ENCODE data around the gene SLC25A45.

SLC25A45 gene

DNA sequence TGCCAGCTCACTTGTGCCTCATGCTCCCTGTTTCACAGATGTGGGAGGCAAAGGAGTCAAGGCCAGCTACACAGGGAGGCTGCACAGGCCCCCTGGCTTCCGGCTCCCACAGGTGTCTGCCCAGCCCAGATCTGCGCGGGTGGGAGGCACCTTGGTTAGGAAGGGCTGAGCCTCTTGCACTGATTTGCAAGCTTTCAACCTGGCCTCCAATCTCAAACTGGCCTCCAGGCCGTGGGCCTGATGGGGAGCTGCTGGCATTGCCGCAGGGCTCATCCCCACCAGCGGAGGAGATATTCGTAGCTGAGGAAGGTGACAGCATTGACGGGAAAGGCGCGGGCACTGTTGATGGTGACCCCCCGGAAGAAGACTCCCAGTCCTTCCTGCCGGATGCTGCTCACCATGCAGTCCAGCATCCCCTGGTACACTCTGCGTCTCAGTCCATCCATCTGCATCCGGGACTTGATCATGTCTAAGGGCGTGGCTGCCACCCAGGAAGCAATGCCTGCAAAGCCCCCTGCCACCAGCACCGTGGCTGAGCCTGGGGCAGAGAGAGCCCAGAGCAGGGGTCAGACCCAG, 6.2 kb downstream of the SLC25A45 start:
- no peak for ATAC-seq
- no peak overlapping the region for H3K4me3 Mint-ChIP-seq
- no peaks in the 10 kb centered on the region for H3K9me3 Mint-ChIP-seq
- peaks cover 33% of the 10 kb centered on the region for H3K4me1 Mint-ChIP-seq
- H3K27me3 Mint-ChIP-seq: no peaks in the 10 kb centered on the region
- peak overlapping the region; percentile 96 for H3K27ac Mint-ChIP-seq
- no peaks in the 10 kb centered on the region for H3K36me3 Mint-ChIP-seq

DNA sequence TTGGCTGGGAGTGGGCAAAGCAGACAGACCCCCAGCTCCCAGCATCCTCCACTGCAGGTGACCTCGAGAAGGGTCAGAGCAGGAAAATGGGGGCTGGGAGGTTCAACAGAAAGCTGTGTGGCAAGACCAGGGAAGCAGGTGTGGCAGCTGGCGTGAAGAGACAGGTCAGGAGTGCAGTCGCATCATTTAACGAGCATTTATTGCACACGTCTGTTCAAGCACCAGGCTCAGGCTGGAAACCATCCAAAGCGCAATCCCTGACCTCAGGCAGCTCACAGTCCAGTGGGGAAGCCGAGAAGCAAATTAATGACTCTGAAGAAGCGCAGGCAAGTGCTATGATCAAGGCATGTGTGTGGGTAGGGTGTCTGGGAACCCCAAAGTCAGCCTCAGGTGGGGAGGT, 7.4 kb downstream of the SLC25A45 start:
- peak overlapping the region; percentile 13 for H3K27ac Mint-ChIP-seq
- H3K4me1 Mint-ChIP-seq: peaks cover 26% of the 10 kb centered on the region
- H3K4me3 Mint-ChIP-seq: no peak overlapping the region
- H3K36me3 Mint-ChIP-seq: no peaks in the 10 kb centered on the region
- no peaks in the 10 kb centered on the region for H3K27me3 Mint-ChIP-seq
- no peaks in the 10 kb centered on the region for H3K9me3 Mint-ChIP-seq
- no peak for ATAC-seq

DNA sequence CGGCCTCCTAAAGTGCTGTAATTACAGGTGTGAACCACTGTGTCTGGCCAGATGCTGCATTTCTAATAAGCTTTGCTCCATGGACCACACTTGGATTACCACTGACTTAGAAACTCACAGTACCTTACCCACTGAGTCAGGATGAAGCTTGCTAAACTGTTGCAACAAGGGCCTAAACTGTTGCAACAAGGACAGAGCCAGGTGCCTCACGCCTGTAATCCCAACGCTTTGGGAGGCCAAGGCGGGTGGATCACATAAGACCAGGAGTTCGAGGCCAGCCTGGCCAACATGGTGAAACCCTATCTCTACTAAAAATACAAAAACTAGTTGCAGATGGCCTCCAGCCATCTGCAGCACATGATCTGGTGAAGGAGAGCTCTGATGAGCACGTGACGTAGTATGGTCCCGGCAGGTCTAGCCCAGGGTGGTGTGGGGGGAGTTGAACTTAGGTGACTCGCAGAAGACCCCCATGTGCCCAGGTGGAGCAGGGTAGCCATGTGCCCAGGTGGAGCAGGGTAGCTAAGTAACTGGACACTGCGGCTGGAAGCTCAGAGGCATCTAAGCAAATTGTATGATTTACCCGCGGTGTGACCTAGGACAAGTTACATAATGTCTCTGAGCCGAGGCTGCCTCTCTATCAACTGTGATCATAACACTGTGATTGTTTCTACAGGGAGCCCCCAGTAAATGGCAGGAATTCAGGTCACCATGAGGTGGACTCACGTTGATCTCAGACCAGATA, 8.4 kb downstream of the SLC25A45 start:
- Mint-ChIP-seq H3K27me3 (no peaks in the 10 kb centered on the region), H3K4me1 (peaks cover 23% of the 10 kb centered on the region), H3K4me3 (no peak overlapping the region), H3K36me3 (no peaks in the 10 kb centered on the region), H3K27ac (peak overlapping the region; percentile 46), H3K9me3 (no peaks in the 10 kb centered on the region)
- no peak for ATAC-seq

DNA sequence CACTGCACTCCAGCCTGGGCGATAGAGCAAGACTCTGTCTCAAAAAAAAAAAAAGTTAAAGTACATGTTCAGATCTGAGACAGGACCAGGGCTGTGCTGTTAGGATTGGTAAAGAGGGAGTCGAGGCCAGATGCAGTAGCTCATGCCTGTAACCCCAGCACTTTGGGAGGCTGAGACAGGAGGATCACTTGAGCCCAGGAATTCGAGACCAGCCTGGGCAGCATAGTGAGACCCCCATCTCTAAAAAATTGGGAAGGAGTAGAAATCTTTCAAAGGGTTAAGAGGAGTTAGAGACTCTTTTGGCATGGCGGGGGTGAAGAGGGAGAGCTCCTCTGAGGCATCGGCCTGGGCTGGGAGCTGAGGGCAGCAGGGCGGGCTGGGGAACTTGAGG, 11.8 kb downstream of the SLC25A45 start:
- H3K27me3 Mint-ChIP-seq: no peaks in the 10 kb centered on the region
- no peak for ATAC-seq
- peak overlapping the region; percentile 31 for H3K4me3 Mint-ChIP-seq
- peak overlapping the region; percentile 55 for H3K27ac Mint-ChIP-seq
- no peaks in the 10 kb centered on the region for H3K9me3 Mint-ChIP-seq
- H3K36me3 Mint-ChIP-seq: no peaks in the 10 kb centered on the region
- peaks cover 6% of the 10 kb centered on the region for H3K4me1 Mint-ChIP-seq

DNA sequence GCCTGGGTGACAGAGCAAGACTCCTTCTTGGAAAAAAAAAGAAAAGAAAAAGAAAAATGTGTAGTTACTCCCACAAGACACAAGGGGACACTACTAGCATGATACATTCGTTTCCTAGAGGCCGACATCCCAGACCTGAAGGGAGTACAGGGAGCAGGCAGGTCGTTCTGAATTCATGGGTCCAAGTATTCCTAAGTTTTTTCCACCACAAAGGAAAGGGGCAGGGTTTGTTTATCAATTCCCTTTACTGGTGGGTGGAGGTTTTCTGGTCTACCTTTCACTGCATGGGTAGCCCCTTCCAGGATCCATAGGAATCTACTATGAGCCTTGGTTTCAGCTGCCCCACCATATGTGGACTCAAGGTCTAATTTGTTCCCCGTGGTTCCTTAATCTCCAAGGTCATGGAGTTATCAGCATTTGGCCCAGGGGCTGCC, 16.1 kb downstream of the SLC25A45 start:
- H3K4me3 Mint-ChIP-seq: no peak overlapping the region
- H3K27me3 Mint-ChIP-seq: no peaks in the 10 kb centered on the region
- no peaks in the 10 kb centered on the region for H3K9me3 Mint-ChIP-seq
- peak; percentile 54 for ATAC-seq
- no peaks in the 10 kb centered on the region for H3K36me3 Mint-ChIP-seq
- peaks cover 19% of the 10 kb centered on the region for H3K4me1 Mint-ChIP-seq
- no peak overlapping the region for H3K27ac Mint-ChIP-seq

DNA sequence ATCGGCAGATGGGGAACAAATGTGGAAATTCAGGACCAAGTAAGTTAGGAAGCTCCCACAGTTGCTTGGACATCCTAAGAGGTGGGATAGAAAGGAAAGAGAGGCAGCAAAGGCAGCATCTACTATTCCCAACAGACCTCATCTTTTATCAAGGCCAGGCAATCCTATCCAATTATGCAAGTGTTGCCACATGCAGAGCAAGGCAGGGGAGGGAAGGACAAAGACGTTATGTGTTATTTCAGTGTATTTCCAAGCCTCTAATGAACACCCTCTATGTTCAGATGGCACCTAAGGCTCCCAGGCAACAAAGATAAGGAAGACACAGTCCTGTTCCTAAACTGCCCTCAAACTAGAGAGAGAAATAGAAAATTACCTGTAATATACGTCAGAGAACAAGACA, 18.7 kb downstream of the SLC25A45 start:
- Mint-ChIP-seq H3K9me3 (no peaks in the 10 kb centered on the region), H3K27ac (peak overlapping the region; percentile 85), H3K4me1 (peaks cover 13% of the 10 kb centered on the region), H3K4me3 (no peak overlapping the region), H3K36me3 (no peaks in the 10 kb centered on the region), H3K27me3 (no peaks in the 10 kb centered on the region)
- no peak for ATAC-seq

DNA sequence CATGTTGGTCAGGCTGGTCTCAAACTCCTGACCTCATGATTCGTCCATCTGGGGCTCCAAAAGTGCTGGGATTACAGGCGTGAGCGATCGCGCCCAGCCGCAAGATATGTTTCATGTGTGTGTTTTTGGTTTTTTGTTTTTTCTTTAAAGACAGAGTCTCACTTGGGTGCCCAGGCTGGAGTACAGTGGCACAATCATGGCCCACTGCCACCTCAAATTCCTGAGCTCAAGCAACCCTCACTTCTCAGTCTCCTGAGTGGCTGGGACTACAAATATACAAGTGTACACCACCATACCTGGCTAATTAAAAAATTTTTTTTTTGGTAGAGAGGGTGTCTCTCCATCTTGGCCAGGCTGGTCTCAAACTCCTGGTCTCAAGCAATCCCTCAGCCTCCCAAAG, 19.5 kb downstream of the SLC25A45 start:
- ATAC-seq: no peak
- H3K9me3 Mint-ChIP-seq: no peaks in the 10 kb centered on the region
- no peak overlapping the region for H3K4me3 Mint-ChIP-seq
- H3K4me1 Mint-ChIP-seq: peaks cover 16% of the 10 kb centered on the region
- no peaks in the 10 kb centered on the region for H3K27me3 Mint-ChIP-seq
- H3K36me3 Mint-ChIP-seq: no peaks in the 10 kb centered on the region
- H3K27ac Mint-ChIP-seq: peak overlapping the region; percentile 85

DNA sequence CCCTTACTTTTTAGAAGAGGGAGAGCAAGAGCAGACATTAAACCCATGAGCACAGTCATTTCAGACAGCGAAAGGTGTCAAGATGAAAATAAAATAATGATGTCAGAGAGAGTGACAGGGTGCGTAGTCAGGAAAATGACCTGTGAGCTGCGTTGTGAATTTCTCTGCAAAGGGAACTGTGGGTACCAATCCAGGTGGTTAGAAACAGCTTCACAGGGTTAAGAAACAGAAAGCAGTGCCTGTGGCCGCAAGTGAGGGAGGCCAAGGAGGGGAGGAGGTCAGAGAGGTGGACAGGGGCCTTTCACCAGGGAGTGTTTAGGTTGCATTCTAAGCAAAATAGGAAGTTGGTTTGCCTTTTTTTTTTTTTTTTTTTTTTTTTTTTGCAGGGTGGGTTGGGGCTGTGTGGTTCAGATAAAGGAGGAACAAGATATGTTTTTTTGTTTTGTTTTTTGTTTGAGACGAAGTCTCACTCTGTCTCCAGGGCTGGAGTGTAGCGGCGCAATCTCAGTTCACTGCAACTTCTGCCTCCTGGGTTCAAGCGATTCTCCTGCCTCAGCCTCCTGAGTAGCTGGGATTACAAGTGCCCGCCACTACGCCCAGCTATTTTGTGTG, 20.0 kb downstream of the SLC25A45 start:
- peak; percentile 88 for ATAC-seq
- no peaks in the 10 kb centered on the region for H3K36me3 Mint-ChIP-seq
- H3K9me3 Mint-ChIP-seq: no peaks in the 10 kb centered on the region
- H3K4me3 Mint-ChIP-seq: peak overlapping the region; percentile 69
- H3K4me1 Mint-ChIP-seq: peaks cover 19% of the 10 kb centered on the region
- peak overlapping the region; percentile 85 for H3K27ac Mint-ChIP-seq
- no peaks in the 10 kb centered on the region for H3K27me3 Mint-ChIP-seq

DNA sequence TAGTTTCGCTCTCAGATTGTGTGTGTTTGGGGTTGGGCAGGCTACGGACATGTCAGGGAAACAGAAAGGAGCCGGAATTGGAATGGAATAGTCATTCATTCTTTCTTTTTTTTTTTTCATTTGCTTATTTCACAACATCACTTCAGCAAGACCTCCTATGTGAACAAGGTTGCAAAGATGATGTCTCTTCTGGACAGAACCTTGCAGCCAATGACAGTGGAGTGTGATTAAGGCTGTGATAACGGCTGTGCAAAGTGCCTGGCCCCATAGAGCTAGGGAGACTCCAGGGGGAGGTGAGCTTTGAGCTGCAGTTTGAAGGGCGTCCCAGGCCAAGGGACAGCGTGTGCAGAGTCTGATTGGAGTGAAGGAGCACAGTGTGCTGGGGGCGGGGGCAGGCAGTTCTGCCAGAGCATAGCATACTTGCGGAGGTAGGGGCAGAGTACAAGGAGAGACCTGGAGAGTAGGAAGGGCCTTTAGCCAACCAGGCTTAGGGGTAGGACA, 24.5 kb downstream of the SLC25A45 start:
- Mint-ChIP-seq H3K4me1 (peaks cover 36% of the 10 kb centered on the region), H3K9me3 (no peaks in the 10 kb centered on the region), H3K27ac (no peak overlapping the region), H3K4me3 (no peak overlapping the region), H3K27me3 (no peaks in the 10 kb centered on the region), H3K36me3 (no peaks in the 10 kb centered on the region)
- ATAC-seq: no peak

DNA sequence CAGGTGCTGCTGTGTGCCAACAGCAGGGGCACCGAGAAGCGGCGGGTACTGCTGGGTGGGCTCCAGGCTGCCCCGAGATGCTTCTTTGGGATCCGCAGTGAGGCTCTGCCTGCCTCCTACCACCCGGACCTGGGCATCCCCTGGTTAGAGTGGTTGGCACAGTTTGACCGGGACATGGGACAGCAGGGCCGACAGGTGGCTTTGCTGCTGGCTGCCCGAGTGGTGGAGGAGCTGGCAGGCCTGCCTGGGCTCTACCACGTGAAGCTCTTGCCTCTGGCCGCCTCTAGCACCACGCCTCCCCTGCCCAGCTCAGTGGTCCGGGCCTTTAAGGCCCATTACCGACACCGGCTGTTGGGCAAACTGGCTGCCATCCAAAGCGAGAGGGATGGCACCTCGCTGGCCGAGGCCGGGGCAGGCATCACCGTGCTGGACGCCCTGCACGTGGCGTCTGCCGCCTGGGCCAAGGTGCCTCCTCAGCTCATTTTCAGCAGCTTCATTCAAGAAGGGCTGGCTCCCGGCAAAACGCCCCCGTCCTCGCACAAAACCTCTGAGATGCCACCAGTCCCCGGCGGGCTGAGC, 26.0 kb downstream of the SLC25A45 start:
- Mint-ChIP-seq H3K27ac (peak overlapping the region; percentile 87), H3K4me1 (peaks cover 29% of the 10 kb centered on the region), H3K36me3 (peaks cover 14% of the 10 kb centered on the region), H3K4me3 (no peak overlapping the region), H3K9me3 (no peaks in the 10 kb centered on the region), H3K27me3 (no peaks in the 10 kb centered on the region)
- no peak for ATAC-seq

DNA sequence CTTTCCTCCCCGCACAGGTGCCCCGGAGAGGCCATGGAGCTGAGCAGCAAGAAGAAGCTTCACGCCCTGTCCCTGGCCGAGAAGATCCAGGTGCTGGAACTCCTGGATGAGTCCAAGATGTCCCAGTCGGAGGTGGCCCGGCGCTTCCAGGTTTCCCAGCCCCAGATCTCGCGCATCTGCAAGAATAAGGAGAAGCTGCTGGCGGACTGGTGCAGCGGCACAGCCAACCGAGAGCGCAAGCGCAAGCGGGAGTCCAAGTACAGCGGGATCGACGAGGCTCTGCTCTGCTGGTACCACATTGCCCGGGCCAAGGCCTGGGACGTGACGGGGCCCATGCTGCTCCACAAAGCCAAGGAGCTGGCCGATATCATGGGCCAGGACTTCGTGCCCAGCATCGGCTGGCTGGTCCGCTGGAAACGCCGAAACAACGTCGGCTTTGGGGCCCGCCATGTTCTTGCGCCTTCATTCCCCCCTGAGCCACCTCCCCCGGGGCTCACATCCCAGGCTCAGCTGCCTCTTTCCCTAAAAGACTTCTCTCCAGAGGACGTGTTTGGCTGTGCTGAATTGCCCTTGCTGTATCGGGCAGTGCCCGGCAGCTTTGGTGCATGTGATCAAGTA, 26.6 kb downstream of the SLC25A45 start:
- H3K27me3 Mint-ChIP-seq: no peaks in the 10 kb centered on the region
- H3K4me1 Mint-ChIP-seq: peaks cover 29% of the 10 kb centered on the region
- H3K27ac Mint-ChIP-seq: peak overlapping the region; percentile 87
- no peaks in the 10 kb centered on the region for H3K9me3 Mint-ChIP-seq
- no peak for ATAC-seq
- peaks cover 15% of the 10 kb centered on the region for H3K36me3 Mint-ChIP-seq
- peak overlapping the region; percentile 94 for H3K4me3 Mint-ChIP-seq

DNA sequence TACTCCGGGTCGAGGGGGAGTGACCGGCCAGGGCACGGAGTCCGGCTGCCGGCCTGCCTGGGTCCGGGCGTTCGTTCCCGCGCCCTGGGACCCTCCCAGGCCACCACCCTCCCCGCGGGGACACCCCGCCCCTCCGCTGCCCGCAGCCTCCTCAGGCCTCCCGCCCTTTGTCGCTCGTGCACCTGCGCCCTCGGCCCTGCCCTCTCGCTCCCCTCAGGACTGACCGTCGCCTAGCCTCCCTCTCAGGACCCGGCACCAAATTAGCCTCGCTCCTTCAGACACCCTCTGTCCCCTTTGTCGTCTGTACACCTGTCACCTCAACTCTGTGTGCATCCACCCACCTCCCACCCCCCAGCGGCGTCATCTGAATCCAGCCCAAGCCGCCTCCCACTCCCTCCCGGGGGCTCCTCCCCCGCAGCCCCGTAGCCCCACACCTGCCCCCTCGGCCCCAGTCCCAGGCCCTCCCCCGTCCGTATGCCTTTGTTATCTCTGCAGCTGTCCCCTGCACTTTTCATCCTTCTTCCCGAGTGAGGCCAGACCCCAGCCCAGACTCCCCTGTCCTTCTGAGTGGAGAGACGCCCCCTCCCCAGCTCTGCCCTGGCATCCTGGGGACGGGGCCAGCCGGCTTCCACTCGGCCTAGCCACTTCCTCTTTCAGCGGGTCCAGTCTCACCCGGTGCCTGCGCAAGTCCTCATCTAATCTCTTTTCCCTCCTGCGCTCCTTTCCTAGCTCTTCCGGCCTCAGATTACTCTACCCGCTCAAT, 27.3 kb downstream of the SLC25A45 start:
- Mint-ChIP-seq H3K27ac (peak overlapping the region; percentile 87), H3K36me3 (peaks cover 15% of the 10 kb centered on the region), H3K4me3 (peak overlapping the region; percentile 94), H3K27me3 (no peaks in the 10 kb centered on the region), H3K9me3 (no peaks in the 10 kb centered on the region), H3K4me1 (peaks cover 29% of the 10 kb centered on the region)
- peak; percentile 50 for ATAC-seq

DNA sequence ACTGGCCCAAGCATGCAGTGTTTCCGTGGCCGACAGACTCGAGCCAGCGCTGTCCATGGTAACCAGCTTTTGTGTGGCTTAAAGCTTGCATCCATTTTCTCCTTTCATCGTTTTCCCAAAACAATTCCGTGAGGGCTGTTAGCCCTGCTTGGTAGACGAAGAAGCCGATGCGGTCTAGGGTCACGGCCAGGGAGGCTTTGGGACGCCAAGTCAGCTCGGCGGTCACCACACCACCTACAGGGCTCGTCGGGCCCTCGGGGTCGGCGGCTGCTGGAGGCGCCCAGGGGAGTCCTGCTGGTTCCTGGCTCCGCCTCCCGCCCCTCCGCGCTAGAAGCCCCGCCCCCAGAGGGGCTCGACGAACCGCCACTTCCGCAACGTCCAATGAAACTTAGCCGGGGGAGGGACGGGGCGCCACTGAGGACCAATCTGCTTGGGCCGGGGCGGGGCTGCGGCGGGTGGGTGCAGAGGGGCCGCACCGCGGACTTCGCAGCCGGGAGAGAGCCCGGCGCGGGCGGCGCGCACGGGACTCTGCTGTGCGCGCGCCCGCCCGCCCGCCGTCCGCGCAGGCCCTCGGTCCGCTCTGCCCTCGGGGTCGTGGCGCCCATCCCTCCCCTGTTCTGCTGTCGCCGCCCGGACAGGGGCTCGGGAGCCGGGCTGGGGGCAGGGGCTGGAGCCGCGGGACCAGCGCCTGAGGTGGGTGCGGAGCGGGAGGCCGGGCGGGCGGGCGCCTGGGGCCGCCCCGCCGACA, 28.0 kb downstream of the SLC25A45 start, which contains the start of gene TIGD3:
TSS of gene TIGD3 (plus strand) at position 487 of the 748 bp plus-strand sequence. CDS start 1,058 bp downstream, outside the sequence.
- H3K4me3 Mint-ChIP-seq: peak within 1 kb of the TSS; percentile 94
- peaks cover 15% of the 10 kb centered on the region for H3K36me3 Mint-ChIP-seq
- ATAC-seq: peak; percentile 98
- H3K27ac Mint-ChIP-seq: peak within 1 kb of the TSS; percentile 87
- H3K4me1 Mint-ChIP-seq: peaks cover 29% of the 10 kb centered on the region
- no peaks in the 10 kb centered on the region for H3K27me3 Mint-ChIP-seq
- H3K9me3 Mint-ChIP-seq: no peaks in the 10 kb centered on the region

DNA sequence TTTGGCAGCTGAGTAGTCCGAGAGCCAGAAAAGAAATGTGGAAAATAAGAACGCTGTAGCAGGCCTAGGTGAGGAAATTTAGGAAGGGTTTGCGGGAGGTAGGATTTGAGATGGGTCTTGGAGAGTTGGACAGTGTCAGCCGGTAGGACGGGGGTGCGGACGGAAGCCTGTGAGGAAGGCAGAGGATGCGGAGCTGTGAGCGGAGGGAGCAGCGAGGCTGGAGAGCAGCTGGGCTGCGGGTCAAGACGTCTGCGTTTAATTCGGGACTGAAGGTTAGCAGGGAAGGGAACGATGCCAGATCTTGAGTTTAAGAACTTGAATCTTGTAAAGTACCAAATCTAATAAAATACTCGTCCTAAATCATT, 28.6 kb downstream of the SLC25A45 start:
- ATAC-seq: no peak
- Mint-ChIP-seq H3K27ac (no peak overlapping the region), H3K4me1 (peaks cover 29% of the 10 kb centered on the region)

More for the DNA sequence above, 28.6 kb downstream of the SLC25A45 start:
- H3K27me3 Mint-ChIP-seq: no peaks in the 10 kb centered on the region
- peaks cover 16% of the 10 kb centered on the region for H3K36me3 Mint-ChIP-seq
- H3K9me3 Mint-ChIP-seq: no peaks in the 10 kb centered on the region
- peak overlapping the region; percentile 30 for H3K4me3 Mint-ChIP-seq
